Stimulated activated CD8-positive, alpha-beta memory T cell treated with anti-CD3 and anti-CD28 coated beads, Interleukin-7, amount 100 ng/mL, for 4 hours (primary cell): ENCODE data around the gene GPC1.

ENCODE experiments used
- DNase-seq, 2 donors: peaks; one replicate each; pipeline ENCODE4 v3.0.0-alpha.2; 2020; ENCODE audit warnings: low read depth in 2 of 2

GPC1 gene

GRCh38 chr2:240499309-240500301, 64.1 kb downstream of the GPC1 start:
- DNase-seq, result no peak

DNA sequence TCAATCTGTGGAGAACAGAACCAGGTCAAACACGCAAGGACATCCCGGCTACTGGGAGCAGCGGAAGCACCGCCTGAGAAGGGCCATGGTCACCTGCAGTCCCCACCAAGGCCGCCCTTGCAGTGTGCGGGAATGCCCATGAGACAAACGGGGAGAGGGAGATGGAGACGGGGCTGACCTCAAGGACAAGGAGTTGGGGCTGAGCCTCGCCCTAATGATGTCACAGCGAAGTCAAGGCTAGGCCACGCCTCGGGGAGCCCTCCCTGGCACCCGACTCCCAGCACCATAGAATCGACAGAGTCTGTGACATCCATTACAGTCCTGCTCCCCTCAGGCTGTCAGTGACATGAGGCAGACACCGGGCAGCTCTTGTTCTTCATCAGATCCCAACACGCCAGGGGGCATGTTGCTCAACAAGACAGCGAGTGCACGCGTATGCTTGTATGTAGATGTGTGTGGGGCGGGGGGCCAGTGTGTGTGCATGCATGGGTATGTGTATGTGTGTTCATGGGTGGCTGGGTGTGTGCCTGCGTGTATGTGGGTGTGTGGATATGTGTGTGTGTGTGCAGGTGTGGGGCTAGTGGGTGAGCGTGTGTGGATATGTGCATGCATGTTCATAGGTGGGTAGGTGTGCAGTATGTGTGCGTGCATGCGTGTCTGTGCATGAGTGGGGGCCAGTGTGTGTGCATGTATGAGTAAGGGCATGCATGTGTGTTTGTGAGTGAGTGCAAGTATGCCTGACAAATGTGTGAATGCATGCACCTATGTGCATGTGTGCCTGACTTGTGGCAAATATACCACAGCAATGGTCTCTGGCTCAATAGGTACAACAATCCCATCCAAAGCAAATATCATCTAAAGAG, 65.3 kb downstream of the GPC1 start:
- no peak for DNase-seq

- no peak for DNase-seq
These were observed 66.1 kb downstream of the GPC1 start for GRCh38 chr2:240501531-240501991.

- DNase-seq, result no peak
These were observed 66.6 kb downstream of the GPC1 start for GRCh38 chr2:240502059-240502429.

DNA sequence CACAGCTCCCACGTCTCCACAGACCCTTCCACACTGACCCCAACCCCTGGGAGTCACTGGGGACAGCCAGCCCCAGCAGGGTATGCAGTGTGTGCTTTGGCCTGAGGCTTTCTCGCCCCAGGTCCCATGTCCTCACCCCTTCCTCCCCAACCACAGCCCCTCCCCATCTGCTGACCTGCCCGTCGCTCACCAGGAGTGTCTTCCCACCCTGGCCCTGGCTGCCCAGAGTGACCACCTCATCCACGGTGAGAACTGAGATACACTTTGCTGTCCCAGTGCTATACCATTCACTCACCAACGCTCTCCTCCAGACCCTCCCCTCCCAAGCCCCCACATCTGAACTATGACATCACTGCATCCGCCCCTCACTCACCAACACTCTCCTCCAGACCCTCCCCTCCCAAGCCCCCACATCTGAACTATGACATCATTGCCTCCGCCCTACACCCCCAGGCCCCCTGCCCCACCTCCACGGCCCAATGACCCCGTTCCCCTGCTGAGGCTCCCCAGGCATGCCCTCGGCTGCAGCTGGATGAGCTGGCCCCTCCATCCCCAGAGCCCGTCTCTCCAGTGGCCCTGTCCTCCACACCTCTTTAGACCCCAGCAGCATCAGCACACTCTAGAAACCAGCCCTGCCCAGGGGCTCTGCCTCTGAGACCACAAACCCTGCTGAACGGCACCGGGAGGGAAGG, 67.1 kb downstream of the GPC1 start:
- DNase-seq, result no peak

- no peak for DNase-seq
These were observed 67.9 kb downstream of the GPC1 start for GRCh38 chr2:240503375-240503774.

DNA sequence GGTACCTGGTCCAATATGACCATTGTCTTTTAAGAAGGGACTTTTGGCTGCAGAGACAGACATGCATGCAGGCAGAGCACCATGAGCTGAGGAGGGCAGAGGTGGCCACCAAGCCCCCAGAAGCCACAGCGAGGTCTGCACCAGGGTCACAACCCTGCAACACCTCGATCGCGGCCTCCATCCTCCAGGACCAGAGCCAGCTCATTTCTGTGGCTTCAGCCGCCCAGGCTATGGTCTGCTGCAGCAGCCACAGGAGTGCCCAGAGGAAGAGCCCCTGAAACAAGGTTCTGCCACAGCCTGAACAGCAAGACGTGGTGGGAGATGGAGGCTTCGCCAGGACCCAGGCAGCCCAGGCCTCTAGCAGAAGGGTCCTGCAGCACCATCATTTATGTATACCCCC, 68.4 kb downstream of the GPC1 start:
- no peak for DNase-seq

GRCh38 chr2:240505910-240506309, 70.4 kb downstream of the GPC1 start:
- DNase-seq, result no peak

DNA sequence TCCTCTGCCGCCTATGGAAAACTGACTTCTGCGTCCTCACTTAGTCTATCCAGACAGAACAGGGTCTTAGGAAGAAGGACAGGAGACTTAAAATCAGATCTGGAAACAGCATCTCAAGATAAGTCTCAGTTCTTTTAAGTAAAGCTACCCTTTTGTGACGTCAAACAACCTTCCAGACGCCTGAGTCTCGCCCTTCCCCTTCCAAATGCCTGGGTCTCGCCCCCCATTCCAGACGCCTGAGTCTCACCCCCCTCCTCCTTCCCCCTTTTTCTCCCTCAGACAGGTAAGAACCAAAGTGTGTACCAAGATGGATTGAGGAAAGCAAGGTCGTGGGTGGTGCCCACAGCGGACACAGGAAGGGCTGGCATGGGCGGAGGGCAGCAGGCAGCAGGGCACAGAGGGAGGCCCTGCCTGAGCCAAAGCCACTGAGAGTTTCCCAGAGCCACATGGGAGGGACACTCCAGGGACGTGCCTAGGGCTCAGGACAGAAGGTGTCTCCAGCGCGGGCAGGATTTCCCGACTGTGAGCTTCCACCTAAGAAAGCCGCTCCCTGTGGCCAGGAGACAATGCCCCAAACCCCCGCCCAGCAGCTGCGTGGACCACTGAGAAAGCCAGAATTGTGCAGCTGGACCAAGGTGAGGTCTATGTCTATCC, 71.1 kb downstream of the GPC1 start:
- no peak for DNase-seq

DNA sequence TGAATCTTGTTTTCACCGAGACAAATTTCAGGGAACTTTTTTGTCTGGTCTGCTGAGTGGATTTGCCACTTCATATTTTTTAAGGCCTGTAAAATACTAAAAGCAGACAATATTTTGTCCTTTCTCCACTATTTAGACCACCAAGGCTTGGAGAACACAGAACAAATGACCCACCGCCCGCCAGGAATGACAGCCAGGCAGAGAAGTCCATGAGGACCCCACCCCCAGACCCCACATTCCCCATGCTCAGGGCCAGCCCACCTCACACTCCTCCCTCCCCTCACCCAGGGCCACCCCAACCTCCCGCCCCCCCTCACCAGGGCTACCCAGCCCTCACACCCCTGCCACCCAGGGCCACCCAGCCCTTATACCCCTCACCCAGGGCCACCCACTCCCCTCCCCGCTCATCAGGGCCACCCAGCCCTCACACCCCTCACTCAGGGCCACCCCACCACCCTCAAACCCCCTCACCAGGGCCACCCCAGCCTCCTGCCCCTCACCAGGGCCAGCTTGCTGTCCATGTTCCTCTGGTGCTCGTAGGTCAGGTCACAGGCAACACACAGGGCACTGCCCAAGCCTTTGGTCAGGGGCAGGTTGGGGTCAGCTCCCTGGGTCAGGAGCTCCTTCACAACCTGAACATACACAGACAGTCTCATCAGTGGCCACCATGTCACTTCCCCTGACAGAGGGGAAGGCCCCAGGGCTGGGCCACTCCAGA, 71.8 kb downstream of the GPC1 start:
- no peak for DNase-seq

GRCh38 chr2:240507778-240508251, 72.4 kb downstream of the GPC1 start:
- DNase-seq, result no peak

- no peak for DNase-seq
These were observed 73.5 kb downstream of the GPC1 start for GRCh38 chr2:240508832-240509545.

DNA sequence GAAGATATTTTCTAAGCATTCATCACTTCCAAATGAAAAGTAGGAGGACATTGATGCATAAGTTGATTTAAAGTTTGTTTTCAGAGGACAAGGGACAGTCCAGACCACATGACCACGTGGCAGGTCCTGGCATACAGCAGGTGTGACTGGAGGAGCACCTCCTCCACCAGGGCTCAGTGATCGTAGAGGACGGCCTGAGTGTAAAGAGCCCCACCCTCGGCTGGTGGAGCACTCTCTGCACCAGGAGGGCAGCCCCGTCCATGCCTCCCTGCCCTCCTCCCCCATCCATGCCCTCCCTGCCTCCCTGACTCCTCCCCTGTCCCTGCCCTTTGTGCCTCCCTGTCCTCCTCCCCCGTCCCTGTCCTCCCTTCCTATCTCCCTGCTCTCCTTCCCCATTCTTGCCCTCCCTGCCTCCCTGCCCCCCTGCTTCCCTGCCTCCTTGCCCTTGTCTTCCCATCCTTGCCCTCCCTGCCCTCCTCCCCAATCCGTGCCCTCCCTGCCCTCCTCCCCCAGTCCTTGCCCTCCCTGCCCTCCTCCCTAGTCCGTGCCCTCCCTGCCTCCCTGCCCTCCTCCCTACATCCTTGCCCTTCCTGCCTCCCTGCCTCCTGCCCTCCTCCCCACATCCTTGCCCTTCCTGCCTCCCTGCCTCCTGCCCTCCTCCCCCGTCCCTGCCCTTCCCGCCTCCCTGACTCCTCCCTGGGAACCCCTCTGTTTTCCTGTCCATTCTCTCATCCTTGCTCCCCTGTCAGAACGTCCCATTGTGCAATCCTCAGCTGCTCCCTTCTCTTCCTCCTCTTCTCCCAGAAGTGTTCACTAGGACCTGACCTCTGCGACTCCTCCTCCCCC, 74.4 kb downstream of the GPC1 start:
- DNase-seq, result no peak

GRCh38 chr2:240510513-240511210, 75.2 kb downstream of the GPC1 start:
- DNase-seq, result no peak

DNA sequence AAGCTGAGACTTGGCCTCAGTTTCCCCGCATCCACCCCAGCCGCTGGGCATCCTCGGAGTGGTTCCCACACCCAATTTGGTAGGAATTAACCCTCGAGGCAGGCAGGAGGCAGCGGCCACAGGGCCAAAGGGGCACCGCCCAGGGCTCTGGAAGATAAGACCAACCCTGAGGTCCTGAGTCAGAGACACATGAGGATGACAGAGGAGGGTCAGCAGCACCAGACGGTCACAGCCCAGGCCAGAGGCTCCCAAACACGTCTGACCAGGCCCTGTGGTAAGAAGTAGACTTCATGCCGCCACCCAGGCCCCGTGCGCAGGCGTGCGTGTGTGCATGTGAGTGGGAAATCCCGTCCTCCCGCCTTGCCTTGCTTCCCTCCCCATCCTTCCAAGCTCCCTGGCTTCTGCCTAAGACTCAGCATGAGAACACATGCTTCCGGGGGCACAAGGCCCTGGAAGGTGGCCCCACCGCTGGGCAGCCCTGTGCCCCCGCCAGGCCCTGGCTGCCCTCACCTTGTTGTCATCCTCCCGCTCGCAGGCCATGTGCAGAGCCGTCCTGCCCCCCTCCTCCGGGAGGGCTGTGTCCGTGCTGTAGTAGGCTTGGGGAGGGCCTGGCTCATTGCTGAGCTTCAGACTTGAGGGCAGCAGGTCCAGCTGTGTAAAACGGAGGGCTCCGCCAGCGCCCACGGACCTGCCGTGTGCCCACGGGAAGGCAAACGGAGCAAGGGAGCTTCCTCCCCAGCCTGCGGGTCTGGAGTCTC, 76.1 kb downstream of the GPC1 start:
- no peak for DNase-seq

- DNase-seq, result no peak
These were observed 76.6 kb downstream of the GPC1 start for GRCh38 chr2:240512109-240512485.

GRCh38 chr2:240512666-240513535, 77.4 kb downstream of the GPC1 start:
- no peak for DNase-seq
